Caki2 (cell line): ENCODE measurements around the gene FEZF2. TPM values are rescaled to one million over a fixed set of nuclear protein-coding genes. Genes with fewer than 3 reads are reported as not detected.

Experiments
- DNase-seq: peaks from one replicate; pipeline ENCODE4 v3.0.0-alpha.2; 2015; ENCODE audit warnings: low read depth
- in situ Hi-C: cut with HindIII; loops from 2 replicates; pipeline ENCODE4 v1.10.0; 2016; ENCODE audit warnings: low sequenced_read_pairs, low pct_unique_long_range_greater_than_20kb, mixed read lengths
- total RNA-seq: library from RNA; depleted of rRNA; stranded (reverse); fragments of >200 nt; shearing (Covaris generic); gene quantifications from 2 replicates; pipeline ENCODE4 v1.2.3, GENCODE V29; 2014; ENCODE audit warnings: low replicate concordance

Gene FEZF2
- total RNA-seq, 1 experiment from 2014 or later: not detected

DNA sequence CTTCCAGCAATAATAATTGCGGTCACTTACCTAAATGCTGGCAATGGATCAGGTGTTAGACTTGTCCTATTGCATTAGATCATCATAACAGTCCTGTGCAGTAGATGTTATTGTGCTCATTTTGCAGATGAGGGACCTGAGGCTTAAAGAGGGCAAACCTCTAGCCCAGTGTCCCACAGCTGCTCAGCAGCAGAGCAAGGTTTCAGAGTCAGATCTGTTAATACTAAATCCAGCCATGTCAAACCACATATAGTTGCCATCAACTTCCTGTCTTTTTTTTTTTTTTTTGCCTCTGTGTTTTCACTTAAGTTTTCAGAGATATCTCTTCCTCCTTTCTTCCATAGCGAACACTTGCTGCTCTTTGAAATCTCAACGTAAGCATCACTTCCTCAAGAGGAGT lies 12.1 kb downstream of the FEZF2 start:
- no peak for DNase-seq
- in situ Hi-C loops: no loop called here

- no peak for DNase-seq
- in situ Hi-C loops: no loop called here
Measured at GRCh38 chr3:62359531-62359930, 13.8 kb downstream of the FEZF2 start.

DNA sequence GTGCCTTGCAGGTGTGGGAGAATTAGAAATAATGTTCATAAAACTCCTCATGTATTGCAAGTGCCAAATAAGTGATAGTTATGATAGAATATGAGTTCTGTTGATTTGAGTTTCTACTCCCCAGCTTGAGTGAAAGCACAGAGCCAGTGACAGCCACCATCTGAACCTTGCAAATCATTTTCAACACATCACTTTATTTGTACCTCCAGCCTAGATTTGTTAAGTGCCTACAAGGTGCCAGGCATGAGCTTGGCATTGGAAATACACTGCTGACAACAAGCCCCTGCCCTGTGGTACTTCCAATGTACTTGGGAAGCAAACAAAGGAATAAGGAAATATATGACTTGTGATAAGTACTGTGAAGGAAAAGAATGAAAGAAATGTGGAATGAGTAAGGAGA lies 17.0 kb downstream of the FEZF2 start:
- in situ Hi-C loops: no loop called here
- DNase-seq: no peak

DNA sequence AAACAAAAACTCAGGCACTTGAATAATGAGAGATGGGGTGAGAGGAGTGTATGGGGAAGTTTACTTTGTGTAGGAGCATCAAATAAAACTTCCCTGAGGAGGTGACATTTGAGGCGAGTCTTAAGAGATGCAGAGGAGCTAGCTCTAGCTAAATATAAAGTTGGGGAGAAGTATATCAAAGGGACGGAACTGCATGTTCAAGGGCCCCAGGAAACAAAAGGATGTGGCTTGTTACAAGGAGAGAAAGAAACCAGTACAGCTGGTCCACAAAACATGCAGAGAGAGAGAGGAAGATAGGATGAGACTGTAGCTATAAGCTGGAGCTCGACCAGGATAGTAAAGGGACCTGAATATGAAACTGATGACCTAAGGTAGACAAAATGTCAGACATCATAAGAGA lies 17.6 kb downstream of the FEZF2 start:
- DNase-seq: no peak
- in situ Hi-C loops: no loop called here

- no peak for DNase-seq
- in situ Hi-C loops: no loop called here
Measured at GRCh38 chr3:62343755-62344154, 29.6 kb downstream of the FEZF2 start.

DNA sequence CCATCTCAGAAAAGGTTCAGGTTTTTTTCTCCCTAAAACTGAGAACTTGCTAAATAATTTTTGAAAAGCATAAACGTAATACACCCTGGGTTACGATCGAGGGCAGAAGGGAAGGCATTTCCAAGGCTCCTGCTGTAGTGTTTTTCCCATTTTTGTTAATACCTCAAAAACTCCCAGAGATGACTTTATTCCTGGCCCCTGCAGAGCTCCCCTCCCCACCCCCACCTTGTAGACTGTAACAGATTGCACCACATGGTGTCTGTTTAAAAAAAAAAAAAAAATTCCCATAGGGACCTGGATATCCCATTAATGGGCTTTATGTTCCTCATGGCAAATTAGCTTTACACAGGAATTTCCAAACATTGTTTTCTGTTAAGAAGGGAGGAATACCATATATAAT lies 38.2 kb downstream of the FEZF2 start:
- no peak for DNase-seq
- in situ Hi-C loops: no loop called here

DNA sequence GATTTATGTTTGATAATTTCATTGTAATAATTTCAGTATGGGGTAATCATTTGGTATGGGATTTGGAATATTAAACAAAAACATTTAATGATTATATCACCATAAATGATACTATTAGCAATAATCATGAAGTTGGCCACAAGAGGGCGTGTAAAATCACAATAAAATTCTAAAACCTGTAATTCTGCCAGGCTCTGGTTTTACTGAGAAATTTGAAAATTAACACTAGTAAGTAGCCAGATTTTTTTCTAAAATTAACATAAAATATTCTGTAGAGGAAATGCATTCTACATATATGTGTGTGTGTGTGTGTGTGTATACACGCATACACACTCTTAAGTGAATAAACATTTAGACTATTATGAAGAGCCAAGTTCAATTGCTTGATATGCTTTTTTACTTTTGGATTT lies 40.5 kb downstream of the FEZF2 start:
- no peak for DNase-seq
- in situ Hi-C loops: no loop called here

GRCh38 chr3:62332017-62332416 lies 41.3 kb downstream of the FEZF2 start:
- in situ Hi-C loops: no loop called here
- DNase-seq: no peak

DNA sequence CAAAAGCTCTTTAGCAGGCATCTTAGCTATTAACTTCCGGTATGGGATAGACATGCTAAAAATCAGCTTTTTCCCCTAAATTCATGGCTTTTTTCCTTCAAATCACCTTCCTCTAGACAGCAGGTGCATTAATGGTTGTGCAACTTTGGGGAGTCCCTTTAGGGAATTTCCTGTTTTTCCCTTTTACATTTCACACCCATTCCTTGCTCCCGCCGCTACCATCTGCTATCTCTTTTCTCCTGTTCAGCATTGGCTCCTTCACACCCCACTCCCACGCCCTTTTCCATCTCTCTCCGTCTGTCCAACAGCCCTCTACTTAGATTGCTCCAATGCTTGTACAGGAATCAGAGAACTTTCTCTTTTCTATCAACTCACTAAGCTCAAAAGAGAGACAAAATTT lies 43.4 kb downstream of the FEZF2 start:
- in situ Hi-C loops: no loop called here
- DNase-seq: no peak

- no peak for DNase-seq
- in situ Hi-C loops: no loop called here
Measured at GRCh38 chr3:62325896-62326295, 47.5 kb downstream of the FEZF2 start.

GRCh38 chr3:62323241-62323640 lies 50.1 kb downstream of the FEZF2 start:
- no peak for DNase-seq
- in situ Hi-C loops: no loop called here
